HG03280 (cell line): Measurements from ENCODE around the gene HOXD9.
A peak's percentile ranks its signal among the peaks of the same experiment; 100 is the strongest.

Experiments
- ATAC-seq: cut with Tn5 transposase; IDR thresholded peaks from one replicate; pipeline ENCODE4 v1.9.1; 2021; ENCODE audit warnings: mild to moderate bottlenecking, moderate library complexity; ENCODE audit not compliant: unreplicated experiment

HOXD9 gene

DNA sequence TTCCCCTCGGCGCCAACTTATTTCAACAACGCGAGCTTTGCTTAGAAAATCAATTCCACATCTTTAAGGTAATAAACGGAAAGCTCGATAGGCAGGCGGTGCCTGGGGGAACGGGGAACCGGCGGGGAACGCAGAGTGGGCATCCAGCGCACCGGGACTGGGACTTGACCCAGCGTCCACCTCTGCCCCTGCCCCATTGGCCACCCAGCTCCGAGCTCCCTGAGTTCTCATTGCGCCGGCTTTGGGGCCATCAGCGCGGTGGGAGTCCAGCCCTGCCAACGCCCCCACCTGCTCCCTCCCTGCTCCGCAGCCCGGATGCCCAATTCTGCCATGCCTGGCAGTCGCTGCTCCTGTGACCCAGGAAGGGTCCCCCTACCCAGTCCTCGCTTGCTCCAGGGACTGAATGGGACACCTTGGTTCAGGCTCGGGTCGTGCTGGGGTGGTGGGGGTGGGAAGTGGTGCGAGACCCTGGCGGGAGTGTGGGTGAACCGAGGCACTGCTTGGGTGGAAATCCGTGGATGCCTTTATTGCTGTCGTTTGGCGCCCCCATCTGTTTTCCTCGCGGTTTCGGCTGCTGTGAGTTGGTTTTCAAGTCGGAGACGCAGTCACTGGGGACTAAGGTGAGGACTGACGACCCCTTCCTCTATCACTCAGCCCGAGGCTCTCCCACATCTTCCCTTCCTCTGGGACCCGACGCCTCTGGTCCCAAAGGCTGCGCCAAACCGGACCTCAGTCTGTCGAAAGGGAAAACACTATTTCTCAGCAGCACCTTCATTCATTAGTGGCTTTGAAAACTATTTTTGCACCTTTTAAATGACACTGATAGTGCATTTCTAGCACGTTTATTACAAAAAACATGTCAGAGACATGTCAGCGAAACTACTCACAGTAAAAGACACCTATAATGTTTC is 36.4 kb upstream of the HOXD9 start:
- no peak for ATAC-seq

DNA sequence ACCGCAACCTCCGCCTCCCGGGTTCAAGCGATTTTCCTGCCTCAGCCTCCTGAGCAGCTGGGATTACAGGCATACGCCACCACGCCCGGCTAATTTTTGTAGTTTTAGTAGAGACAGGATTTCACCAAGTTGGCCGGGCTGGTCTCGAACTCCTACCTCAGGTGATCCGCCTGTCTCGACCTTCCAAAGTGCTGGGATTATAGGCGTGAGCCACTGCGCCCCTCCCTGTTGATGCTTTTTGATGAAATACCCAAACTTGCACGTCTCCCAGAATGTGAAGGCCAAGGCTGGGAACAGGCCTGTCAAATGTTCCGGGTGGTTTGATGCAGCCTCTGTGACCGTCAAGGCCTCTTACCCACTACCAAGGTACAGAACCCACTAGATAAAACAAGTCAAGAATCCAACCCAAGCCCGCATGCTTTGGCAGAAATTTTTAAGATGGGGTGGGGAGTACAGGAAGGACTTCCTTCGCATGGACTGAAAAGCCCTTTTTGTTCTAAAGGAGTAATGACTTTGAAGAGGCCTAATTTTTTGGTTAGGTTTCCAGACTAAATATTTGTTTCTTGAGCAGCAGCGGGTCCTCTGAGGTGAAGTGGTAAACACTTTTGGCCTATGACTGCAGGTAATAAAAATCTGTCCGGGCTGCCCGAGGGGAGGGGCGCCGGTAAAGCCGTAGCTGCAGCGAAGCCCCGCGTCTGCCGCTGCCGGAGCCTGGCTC is 35.0 kb upstream of the HOXD9 start:
- no peak for ATAC-seq

- no peak for ATAC-seq
Observed at GRCh38 chr2:176088048-176088936, 34.2 kb upstream of the HOXD9 start.

- no peak for ATAC-seq
Observed at GRCh38 chr2:176088937-176089842, 33.3 kb upstream of the HOXD9 start.

GRCh38 chr2:176089843-176090395 is 32.6 kb upstream of the HOXD9 start:
- no peak for ATAC-seq

DNA sequence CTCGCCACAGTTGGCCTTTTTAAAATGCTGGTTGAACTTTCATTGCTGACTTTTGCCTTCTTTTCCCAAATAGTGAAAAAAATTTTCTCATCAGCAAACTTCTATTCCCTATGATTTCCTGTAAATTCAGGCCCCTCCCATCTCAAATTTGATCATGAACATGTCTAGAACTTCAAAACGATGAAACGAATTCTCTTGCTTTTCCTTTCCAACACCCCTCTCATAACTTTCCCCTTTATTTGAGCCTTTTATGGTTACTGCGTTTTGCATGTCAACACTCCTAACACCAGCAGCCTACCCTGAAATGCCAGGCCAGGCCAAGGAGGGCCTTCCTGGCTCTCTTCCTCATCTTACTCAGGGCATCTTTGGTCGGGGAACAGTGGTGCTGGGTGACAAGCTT is 31.7 kb upstream of the HOXD9 start:
- ATAC-seq = no peak

DNA sequence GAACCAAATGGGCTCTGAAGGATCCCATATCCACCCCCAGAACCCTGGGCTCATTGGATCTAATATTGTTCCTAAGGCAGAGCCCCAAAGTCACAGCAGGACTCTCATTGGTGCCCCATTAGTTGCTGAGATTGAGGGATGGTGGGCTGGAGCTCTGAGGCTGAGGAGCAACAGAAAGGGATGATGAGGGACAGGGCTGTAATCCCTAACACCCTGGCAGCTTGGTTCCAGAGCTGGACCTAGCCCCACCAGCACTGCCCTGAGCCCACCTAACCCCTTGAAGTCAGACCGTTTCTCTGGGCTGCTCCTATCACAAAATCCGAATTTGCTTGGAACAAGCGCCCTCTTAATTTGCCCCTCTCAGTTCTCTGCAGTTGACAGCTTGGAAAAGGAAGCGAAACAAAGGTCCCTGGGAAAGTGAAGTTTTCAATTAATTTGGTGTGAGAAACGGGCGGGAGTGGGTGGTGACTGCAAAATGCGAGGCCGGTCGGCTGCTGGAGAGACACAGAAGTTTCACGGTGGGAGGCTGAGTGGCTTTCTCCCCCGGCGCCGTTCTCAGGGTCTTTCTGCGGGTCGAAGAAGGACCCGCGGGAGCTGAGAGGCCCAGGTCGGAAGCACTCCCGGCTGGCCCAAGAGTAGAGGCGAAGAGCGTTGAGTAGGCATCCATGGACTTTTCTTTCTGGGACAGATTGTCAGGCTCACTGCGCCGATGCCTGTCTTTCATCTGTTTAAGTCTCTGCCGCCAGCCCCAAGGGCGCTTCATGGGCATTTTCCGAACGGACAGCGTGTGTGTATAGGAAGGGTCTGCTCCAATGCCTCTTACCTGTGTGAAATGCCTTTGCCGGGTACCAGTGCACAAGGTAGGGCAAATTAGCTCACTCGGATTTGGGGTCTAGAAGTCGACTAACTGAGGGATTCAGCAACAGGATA is 30.9 kb upstream of the HOXD9 start:
- no peak for ATAC-seq

- no peak for ATAC-seq
Observed at GRCh38 chr2:176092270-176093144, 30.0 kb upstream of the HOXD9 start, which contains the start of gene HOXD13. Gene HOXD13, plus strand, starts transcription at chr2:176092721. Its CDS starts 170 bp downstream, at chr2:176092891.

DNA sequence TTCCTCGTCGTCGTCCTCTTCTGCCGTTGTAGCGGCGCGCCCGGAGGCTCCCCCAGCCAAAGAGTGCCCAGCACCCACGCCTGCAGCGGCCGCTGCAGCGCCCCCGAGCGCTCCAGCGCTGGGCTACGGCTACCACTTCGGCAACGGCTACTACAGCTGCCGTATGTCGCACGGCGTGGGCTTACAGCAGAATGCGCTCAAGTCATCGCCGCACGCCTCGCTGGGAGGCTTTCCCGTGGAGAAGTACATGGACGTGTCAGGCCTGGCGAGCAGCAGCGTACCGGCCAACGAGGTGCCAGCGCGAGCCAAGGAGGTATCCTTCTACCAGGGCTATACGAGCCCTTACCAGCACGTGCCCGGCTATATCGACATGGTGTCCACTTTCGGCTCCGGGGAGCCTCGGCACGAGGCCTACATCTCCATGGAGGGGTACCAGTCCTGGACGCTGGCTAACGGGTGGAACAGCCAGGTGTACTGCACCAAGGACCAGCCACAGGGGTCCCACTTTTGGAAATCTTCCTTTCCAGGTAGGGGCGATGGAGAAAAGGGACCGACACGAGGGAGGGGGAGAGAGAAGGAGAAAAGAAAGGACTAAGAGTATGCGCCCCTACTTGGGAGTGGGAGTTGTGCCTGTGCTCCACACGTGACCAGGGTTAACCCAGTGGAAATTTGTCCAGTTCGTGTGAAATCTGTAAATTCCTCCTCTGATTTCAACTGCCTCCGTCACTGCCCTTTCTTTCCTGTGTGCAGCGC is 29.2 kb upstream of the HOXD9 start:
- ATAC-seq = no peak

DNA sequence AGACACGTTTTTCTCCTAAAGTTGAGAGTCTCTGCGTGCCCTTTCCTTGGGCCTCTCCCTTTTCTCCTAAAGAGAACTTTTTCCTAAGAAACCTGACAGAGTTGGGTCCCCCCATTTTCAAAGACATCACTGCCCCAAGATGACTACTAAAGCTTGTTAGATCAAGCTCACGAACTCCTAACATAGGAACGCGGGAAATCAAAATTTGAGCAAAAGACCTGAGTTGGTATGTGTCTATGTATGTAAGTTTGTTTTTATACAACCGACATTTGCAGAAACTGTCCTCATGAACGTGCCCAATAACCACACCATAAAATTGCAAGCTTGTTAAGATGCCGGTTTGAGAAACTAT is 28.6 kb upstream of the HOXD9 start:
- ATAC-seq = no peak

GRCh38 chr2:176094349-176094748 is 28.2 kb upstream of the HOXD9 start:
- no peak for ATAC-seq

DNA sequence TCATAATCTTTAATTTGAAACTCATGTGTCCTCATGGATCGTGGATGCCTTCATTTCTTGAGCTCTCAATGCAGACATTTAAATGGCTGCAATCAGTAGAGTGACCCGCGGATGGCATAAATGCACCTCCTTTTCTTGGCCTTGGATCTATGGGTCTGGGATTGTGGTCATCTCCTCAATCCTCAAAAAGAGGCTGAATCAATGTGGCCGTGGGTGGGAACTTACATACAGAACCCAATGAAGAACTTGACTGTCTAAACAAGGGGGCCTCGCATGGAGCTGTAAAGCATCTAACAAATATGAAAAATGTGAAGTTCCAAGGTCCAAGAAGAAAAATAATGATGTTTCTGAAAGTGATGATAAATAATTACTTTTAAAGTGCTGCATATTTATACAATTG is 27.1 kb upstream of the HOXD9 start:
- ATAC-seq = no peak

- ATAC-seq = no peak
Observed at GRCh38 chr2:176096243-176096985, 26.1 kb upstream of the HOXD9 start.

DNA sequence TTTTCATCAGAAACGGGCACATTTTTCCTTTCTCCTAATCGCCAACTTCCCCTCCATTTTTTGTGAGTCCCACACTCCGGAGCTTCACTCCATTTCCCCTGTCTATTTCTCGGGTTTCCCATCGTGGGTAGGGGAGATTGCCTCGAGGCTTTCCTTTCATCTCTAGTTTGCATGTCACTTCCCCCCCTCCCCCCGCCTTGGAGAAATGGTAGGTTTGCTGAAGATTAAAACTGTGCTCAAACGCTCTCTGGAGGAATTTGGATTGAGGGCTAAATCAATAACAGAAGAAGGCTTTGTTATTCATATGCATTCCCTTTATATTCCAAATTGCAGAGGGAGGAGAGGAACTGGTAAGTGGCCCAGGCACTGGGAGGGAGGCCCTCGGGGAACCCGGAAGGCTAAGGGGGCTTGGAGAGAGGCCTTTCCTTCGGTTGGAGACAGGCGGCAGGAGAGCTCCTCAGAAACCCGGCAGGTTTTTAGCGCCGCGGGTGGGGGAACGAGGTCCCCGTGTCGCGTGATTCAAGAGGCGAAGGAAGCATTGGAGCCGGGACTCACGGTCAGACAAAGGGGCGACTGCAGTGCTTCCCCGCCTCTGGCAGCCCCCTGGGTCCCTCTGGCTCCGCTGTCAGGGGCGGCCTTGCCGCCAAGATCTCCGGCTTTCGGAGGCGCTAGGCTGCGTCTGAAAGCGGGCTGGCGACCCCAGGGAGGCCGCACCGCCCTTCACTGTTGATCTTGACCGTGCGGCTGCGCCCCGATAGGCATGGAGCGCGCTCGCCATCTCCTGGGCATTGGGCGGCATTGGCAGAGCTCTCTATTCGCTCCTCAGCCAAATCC is 25.3 kb upstream of the HOXD9 start:
- peak; percentile 83 for ATAC-seq

DNA sequence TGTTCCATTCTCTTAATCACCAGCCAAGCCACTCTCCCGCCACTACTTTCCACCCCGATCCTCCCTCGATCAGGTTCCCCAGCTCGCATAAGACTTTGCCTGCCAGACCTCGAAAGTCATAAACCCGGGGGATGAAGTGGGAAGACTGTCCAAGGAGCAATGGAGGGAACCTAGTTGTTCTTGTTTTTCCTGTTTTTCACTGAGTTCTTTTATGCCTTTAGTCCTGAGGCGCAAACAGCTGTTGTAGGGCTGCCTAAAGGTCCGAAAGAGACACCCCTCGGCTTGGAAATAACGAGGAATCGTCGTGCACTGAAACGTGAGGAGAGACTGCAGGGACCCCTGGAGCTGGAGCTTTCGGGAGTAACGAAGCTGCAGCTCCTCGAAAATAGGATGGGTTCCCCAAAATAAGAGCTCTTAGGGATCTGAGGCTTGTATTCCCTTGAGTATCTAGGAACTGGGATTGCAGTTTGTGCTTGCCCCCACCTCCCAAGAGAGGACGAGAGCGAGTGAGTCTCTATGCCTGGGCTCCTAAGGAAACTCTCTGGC is 24.6 kb upstream of the HOXD9 start:
- no peak for ATAC-seq
